ENCODE results near the gene CNGA2.

The CNGA2 gene

DNA sequence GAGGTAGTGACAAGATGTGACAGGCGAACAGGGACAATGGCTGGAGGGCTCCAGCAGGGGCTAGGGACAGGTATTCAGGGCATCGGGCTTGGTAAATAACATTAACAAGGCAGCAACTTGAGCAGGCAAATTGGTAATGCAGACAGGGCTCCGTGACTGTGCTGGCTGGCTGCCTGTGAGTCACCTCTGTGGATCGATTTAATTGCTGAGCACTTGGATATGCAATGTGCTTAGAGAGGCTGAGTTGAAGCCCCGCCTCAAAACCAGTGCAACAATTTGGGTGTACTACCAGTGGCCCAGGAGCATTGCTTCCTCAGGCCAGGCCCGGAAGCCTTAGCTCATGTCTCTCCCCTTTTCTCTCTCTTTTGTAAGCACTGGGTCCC, 19.5 kb downstream of the CNGA2 start:
- no peak for DNase-seq

DNA sequence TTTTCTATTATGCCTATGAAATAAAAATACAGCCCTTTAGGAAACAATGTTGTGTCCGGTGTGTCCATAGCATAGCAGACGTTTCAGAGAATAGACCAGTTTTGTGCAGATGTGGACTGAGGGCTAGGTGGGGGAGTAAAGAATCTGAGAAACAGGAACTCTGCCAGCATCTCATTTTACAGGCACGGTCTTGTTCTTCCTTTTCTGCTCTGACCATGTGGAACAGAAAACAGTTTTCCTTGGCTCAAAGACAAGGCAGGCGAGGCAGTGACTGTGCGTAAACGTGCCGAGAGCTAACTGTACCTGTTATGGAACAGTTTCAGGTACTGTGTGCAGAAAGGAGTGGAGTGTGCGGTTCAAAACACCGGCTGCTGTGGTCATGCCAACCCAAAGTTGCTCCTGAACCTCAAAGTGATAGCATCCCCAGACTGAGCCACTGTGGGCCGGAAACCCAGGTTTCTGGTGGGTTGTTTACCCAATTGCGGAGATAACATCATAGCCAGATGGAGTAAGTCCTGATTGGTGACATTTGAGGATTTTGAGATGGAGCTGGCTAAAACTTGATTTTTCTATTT, 20.2 kb downstream of the CNGA2 start:
- DNase-seq: no peak

DNA sequence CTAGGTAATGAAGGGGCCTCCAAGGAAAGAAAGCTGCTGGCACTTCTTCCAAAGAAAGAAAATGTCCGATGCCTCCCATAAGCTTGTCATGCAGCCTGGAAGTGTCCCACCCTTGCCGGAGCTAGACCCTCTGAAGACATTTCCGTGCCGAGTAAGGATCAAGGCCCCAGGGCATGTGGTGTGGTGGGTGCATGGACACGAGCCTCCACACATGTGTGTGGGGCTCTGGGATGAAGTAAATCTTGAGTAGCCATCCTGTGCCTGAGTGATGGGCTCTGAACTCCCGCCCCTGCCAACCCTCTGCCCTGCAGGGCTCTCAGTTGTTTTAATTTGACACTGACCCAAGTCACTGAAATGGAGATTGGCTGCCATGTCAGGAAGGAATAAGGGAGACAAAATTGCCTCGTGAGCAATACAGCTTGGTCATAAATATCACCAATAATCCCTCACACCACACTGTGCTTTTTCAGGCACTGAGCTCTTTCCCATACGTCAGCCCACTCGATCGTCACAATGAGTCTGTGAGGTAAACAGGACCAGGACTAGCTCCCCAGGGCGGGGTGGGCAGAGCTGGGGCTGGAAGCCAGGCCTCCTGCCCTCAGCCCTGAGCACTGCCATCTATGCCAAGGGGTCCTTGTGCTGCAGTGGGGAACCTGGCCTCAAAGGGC, 24.6 kb downstream of the CNGA2 start:
- no peak for DNase-seq

DNA sequence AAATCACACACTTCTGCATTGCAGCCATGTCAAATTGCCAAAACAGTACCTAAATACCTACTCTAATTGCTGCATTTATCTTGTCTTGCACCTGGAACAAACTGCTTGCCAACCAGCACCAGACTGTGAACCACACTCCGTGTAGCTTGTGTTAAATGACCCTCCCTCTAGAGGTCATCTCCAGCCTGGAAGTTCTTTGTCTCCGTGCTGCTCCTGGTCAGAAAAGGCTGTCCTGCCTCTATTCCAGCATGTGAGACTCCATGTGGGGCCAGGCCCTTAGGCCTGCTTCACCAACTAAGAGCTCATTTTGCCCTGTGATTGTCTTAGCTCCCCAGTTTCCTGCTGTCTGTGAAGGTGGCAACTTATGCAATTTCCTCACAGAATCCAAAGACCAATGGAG, 28.3 kb downstream of the CNGA2 start:
- no peak for DNase-seq

DNA sequence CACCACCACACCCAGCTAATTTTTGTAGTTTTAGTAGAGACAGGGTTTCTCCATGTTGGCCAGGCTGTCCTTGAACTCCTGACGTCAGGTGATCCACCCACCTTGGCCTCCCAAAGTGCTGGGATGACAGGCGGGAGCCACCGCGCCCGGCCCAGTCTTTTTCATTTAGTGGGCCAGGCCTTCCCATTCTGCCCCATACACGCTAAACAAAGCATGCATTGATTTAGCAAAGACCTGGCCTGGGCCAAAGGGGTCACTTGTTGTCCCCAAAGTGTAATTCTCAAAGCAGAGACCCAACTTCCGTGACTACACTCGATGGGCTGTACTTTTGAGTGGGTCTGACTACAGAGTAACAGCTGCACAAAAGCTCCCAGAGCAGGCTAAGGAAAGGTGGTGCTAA, 29.2 kb downstream of the CNGA2 start:
- no peak for DNase-seq

DNA sequence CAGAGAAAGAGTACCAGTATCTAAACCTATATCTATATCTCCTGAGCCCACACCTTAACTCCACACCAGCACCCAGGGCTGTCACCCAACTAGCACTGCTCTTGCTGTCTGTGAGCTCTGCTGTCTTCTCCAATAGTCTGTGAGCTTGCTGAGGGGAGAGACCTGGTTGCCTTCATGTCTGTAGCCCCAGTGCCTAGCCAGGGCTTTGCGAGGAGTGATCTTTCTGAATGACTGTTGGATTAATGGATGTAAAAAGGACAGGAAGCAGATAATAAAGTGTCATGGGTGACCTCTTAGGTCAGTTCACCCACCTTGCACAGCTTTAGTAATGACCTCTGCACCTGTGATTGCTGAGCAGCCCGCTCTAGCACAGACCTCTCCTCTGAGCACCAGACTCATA, 30.5 kb downstream of the CNGA2 start:
- no peak for DNase-seq

DNA sequence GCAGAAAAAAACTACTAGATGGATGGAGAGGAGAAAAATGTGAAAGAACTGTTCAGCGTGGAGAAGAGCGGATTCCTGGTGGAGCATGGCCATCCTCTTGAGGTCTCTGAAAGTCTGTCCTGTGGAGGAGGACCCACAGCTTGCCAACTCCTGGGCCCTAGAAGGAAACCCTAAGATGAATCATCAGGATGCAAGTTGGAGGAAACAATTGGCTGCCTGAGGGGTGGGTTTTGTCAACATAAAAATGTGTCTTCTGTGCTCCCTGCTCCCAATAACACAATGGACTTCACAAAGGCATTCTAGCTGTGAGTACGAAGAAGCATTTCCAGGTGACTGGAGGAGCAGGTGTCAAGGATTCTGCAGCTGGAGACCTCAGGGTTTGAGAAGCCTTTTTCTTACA, 37.2 kb downstream of the CNGA2 start:
- DNase-seq: no peak

DNA sequence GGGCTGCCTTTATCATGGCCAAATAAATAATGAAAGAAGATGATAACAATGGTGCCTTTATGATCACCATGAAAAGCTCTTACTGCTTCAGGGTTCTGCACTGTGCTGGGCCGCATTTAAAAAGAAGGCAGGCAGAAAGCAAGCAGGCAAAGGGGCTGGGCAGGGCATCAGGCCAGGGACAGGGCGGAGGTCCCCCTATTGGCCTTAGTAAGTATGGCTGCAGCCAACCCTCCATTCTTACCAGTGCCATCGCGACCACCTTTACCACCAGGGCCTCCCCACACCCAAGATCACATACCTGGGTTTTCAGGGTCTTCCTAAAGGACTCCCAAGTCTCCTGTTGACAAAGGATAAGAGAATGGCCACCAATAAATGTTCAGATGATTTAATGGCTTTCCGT, 38.9 kb downstream of the CNGA2 start:
- no peak for DNase-seq

DNA sequence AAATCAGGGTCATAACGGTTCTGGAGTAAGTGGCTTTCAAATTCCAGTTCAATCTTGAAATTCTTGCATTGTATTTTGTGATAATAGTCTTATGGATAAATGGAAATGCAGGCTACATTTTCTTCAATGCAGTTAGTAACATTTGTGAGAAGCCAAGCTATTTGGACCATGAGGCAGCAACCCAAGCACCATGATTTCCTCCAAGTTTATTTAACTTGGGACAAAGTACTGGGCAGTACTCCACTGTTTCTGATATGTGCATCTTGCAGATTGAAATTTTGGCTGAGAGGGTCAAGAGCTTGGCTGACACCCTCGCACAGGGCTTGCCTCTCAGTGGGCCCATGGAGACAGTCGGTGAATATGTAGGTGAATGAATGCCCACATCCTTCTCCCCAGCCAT, 39.9 kb downstream of the CNGA2 start:
- no peak for DNase-seq

DNA sequence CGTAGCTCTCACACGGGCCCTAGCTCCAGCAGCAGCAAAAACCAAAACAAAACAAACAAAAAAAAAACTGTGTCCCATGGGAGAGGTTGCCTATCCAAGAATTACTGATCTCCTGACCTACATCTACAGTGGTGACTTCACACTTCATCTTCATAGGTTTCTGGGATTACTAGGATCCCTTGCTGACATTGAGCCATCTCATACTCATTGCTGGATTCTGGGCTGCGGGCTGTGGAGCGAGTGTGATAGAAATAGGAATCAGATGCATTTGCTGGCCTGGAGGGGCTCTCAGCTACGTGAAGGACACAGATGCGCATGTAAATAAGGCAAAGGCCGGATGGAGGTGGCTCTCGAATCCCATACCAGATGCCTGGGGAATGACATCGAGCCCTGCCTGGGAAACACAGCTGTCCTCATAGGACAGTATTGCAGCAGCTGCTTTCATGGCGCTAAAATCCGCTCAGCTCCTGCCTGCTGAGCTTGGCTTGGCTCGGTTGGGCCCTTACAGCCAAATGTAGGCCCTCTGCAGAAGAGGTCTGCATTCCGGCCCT, 41.7 kb downstream of the CNGA2 start:
- no peak for DNase-seq

DNA sequence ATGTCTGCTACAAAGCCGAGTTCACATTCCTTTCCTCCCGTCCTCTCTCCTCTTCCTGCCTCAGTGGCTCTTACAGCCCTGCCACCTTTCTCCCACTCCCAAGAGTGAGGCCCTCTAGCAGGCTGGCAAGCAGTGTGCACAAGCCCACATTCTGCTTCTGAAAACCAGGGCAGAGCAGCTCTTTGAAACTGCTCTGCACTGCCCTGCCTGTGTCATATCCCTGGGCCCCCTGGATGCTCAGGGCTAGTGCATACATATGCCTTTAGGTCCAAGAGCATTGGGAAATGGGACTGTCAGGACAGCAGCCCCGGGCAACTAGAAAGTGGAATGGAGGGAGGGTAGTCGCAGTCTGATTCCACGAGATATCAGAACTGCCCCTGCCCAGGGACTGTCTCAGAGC, 42.4 kb downstream of the CNGA2 start:
- no peak for DNase-seq

DNA sequence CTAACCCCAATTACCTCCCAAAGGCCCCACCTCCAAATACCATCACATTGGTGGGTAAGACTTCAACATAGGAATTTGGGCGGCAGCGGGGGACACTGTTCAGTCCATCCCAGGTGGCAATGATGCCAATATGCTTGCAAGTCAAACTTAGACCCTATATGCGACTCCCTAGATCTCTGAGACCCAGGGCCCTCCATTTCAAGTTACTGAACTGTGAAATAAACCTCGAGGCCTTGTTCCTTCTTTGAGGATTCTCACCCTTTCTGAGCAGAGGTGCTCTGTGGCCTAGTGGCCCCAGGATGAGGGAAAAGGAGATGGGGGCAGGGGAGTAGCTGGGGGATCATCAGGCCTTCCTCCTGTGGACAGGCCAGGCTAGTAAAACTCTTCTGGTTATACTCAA, 44.7 kb downstream of the CNGA2 start:
- DNase-seq: no peak

DNA sequence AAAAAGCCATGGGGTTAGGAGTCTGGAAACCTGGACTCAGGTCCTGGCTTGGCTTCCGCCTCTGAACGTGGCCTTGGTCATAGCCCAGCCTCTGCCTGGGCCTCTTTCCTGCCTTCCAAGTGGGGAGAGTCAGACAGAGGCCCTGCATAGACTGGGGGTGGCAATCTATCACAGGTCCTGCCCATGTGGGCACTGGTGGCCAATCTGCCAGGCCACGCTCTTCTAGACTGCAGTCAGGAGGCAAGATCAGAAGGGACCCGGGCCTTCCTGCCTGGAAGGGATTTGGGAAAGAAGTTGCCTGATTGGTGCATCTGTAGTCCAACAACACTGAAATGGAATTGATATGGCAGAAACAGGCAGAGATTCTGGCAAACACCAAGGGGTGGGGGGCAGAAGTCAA, 46.1 kb downstream of the CNGA2 start:
- DNase-seq: no peak

DNA sequence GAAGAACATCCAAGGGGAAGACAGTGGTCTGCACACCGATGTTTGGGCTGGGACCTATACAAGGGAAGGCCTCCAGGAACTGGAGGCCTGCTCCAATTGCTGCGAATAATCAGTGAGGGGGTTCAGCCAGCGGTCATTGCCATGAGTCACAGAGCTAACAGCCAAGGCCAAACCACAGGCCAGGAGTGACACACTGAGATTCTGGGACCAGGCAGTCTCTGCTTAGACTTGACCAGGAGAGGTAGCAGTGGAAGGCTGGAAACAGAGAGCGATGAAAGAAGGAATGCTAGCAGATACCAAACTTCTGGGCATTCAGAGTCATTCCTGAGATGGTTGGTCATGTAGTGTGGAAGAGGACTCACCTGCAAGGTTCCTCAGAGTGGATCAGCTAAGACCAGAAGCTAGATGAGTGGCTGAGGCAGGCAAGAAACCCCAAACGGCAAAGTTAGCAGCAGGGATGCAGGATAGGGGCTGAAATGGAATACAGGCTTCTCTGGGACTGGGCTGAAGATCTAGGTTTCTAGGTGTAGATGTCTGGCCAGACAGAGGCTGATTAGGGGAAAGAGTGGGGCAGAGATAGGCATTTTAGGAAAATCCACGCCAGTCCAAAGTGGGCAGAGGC, 54.7 kb downstream of the CNGA2 start:
- DNase-seq: no peak

DNA sequence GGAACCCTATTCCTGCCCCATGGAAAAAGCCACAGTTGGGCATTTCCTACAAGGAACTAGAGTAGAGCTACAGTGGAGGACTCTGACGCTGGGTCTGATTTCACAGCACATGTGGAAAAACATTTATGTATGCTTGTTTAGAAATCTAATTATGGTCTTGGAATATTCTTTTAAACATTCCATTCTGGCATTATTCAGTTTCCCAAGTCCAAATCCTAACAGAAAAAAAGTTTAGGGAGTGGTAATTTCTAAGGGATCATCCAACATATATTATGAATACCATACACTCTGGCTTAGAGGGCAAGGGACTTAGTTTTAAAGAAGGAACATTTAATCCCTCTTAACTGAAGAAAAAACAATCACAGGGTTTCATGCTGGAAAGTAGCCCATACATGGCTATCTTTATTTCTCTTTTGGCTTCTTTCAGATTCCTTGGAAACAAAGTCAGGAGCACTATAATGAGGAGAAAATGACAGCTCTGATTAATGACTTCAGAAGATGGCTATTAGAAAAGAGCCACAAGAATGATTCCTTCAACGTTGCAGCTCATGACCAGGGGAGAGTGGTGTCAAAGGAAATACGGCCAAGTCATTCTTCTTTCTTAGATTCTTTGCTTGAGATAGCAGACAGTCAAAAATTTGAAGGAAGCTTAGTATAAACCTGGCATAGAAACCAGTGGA, 56.1 kb downstream of the CNGA2 start:
- DNase-seq: no peak

DNA sequence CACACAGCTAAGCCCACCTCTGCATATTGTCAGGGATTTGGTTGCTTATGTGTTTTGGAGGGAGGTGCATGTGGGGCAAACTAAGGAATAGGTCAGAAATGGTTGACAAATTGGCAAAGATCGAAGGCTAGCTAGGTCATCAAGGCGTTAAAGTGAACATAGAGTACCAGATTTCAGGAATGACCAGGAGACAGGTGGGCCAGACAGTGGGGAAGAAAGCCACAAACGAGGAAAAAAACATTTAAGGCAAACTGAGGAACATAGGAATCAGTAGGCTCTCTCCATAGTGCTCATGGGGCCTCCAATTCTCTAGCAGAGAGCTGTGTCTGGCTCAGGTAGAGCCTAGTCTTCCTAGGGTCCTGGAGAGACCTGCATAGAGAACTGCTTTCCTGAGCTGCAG, 57.4 kb downstream of the CNGA2 start:
- no peak for DNase-seq

DNA sequence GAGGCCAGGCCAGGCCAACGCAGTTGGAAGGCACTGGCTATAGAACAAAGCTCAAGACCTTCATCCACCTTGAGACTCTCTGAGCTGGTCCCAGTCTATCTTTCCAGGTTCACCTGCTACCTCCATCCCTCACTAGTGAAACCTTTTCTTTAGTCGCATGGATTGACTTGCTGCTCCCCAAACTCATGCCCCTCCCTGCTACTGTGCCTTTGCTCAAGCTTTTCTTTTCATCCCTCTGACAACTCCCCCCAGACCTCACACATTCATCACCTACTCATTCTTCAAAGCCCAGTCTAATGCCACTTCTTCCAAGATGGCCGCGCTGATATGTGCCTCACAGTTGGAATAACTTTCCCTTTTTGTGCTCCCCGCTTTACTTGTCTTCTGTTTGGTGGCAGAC, 58.0 kb downstream of the CNGA2 start:
- no peak for DNase-seq

DNA sequence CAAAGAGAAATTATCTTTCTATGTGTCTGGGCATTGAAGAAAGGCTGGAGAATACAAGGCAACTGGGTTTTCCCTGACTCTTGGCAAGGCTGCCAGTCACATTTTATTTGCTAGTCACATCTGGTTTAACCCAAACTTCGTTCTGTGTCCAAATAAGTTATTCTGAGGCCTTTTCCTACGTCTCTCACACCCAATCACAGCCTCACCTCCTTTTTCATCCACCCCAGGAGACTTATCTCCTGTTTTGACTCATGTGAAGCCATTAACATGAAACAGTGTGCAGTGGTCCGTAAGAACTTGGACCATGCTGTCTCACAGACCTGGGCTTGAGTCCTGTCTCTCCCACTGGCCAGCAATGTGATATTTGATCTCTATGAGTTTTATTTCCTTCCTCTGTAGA, 59.3 kb downstream of the CNGA2 start:
- DNase-seq: no peak

All from activated naive CD4-positive, alpha-beta T cell treated with Interleukin-2 at 50 U/mL for 16 hours (primary cell).